Measurements from ENCODE around the gene TMTC3. TPM values are rescaled to one million over a fixed set of nuclear protein-coding genes. Genes with fewer than 3 reads are reported as not detected.

TMTC3 gene
- total RNA-seq, 1 donor from 2014 or later = 23.6 TPM

DNA sequence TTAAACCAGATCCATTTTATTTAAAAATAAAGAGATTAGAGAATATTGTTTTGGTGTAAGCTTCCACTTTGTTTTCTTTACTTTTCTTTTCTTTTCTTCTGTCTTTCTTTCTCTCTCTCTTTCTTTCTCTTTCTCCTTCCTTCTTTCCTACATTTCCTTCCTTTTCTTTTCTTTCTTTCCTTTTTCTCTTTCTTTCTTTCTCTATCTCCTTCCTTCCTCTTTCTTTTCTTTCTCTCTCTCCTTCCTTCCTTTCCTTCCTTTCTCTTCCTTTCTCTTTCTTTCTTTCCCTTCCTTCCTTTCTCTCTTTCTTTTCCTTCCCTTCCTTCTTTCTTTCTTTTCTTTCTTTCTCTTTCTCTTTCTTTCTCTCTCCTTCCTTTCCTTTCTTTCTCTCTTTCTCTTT lies 100.8 kb downstream of the TMTC3 start:
- Mint-ChIP-seq H3K9me3 (peaks cover 8% of the 10 kb centered on the region), H3K4me1 (no peaks in the 10 kb centered on the region), H3K36me3 (ENCODE audit: low read depth) (no peaks in the 10 kb centered on the region), H3K4me3 (no peak overlapping the region), H3K27ac (ENCODE audit: unreplicated experiment) (peak overlapping the region; percentile 75), H3K27me3 (ENCODE audit: low read depth) (no peaks in the 10 kb centered on the region)
- no peak for TF ChIP-seq CTCF (conservative IDR thresholded peaks at IDR 0.05)
- DNase-seq (ENCODE audit: low read depth, low spot score) = no peak

DNA sequence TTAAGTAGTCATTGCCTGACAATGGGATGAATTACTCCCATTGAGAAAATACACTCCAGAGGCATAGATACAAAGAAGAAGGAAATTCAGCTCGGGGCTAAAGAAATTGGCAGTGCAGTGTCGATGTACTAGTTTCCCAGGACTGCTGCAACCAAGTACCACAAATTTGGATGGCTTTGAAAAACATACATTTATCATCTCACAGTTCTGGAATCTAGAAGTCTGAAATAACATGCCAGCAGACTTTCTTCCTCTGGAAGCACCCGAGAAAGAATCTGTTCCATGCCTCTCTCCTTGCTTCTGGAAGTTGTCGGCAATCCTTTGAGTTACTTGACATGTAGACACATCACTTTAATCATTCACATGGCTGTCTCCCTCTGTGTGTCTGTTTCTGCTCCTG lies 101.9 kb downstream of the TMTC3 start:
- Mint-ChIP-seq H3K4me1 (no peaks in the 10 kb centered on the region), H3K36me3 (ENCODE audit: low read depth) (no peaks in the 10 kb centered on the region), H3K27ac (ENCODE audit: unreplicated experiment) (no peak overlapping the region), H3K27me3 (ENCODE audit: low read depth) (no peaks in the 10 kb centered on the region), H3K4me3 (no peak overlapping the region), H3K9me3 (peaks cover 8% of the 10 kb centered on the region)
- no peak for DNase-seq (ENCODE audit: low read depth, low spot score)
- no peak for TF ChIP-seq CTCF (conservative IDR thresholded peaks at IDR 0.05)

GRCh38 chr12:88245905-88246304 lies 103.8 kb downstream of the TMTC3 start:
- TF ChIP-seq CTCF (conservative IDR thresholded peaks at IDR 0.05) = no peak
- Mint-ChIP-seq H3K4me3 (no peak overlapping the region), H3K27ac (ENCODE audit: unreplicated experiment) (no peak overlapping the region), H3K36me3 (ENCODE audit: low read depth) (no peaks in the 10 kb centered on the region), H3K4me1 (no peaks in the 10 kb centered on the region), H3K9me3 (peaks cover 5% of the 10 kb centered on the region), H3K27me3 (ENCODE audit: low read depth) (no peaks in the 10 kb centered on the region)
- DNase-seq (ENCODE audit: low read depth, low spot score) = no peak

- H3K27me3 Mint-ChIP-seq (ENCODE audit: low read depth) = no peaks in the 10 kb centered on the region
- no peaks in the 10 kb centered on the region for H3K36me3 Mint-ChIP-seq (ENCODE audit: low read depth)
- no peak overlapping the region for H3K4me3 Mint-ChIP-seq
- H3K4me1 Mint-ChIP-seq = no peaks in the 10 kb centered on the region
- no peak for TF ChIP-seq CTCF (conservative IDR thresholded peaks at IDR 0.05)
- DNase-seq (ENCODE audit: low read depth, low spot score) = no peak
- peaks cover 3% of the 10 kb centered on the region for H3K9me3 Mint-ChIP-seq
- no peak overlapping the region for H3K27ac Mint-ChIP-seq (ENCODE audit: unreplicated experiment)
Observed at GRCh38 chr12:88247241-88247643, 105.1 kb downstream of the TMTC3 start.

- no peak overlapping the region for H3K27ac Mint-ChIP-seq (ENCODE audit: unreplicated experiment)
Observed at GRCh38 chr12:88248606-88249005, 106.5 kb downstream of the TMTC3 start.

More at GRCh38 chr12:88248606-88249005, 106.5 kb downstream of the TMTC3 start:
- Mint-ChIP-seq H3K4me1 (no peaks in the 10 kb centered on the region), H3K36me3 (ENCODE audit: low read depth) (no peaks in the 10 kb centered on the region), H3K27me3 (ENCODE audit: low read depth) (no peaks in the 10 kb centered on the region), H3K9me3 (no peaks in the 10 kb centered on the region), H3K4me3 (no peak overlapping the region)
- DNase-seq (ENCODE audit: low read depth, low spot score) = no peak
- no peak for TF ChIP-seq CTCF (conservative IDR thresholded peaks at IDR 0.05)

Other genes with a start within 250 kb of the TMTC3 start
- 0.30 and 0.37 TPM in 2 replicates for gene C12orf50, start 112.9 kb upstream of the TMTC3 start, total RNA-seq
- 25.5 and 27.5 TPM in 2 replicates for gene CEP290, start 219 bp upstream of the TMTC3 start, total RNA-seq